GM23338 (cell line): ENCODE data around the gene ERVK3-1. TPM values are rescaled to one million over a fixed set of nuclear protein-coding genes. Genes with fewer than 3 reads are reported as not detected.

Experiments used
- ATAC-seq: fragments of 200-7000 bp; cut with Tn5 transposase; 3 replicates; pipeline ENCODE4 v1.9.1; 2020
- DNase-seq: peaks from one replicate; pipeline ENCODE4 v3.0.0-alpha.2; 2015; ENCODE audit warnings: low spot score
- H2AFZ ChIP-seq: fragments of 200-600 bp; sonication (generic); 2 replicates; pipeline ENCODE4 v1.8.0; 2016; ENCODE audit warnings: antibody characterized with exemption, mild to moderate bottlenecking, moderate library complexity
- H3F3A ChIP-seq: fragments of 200-600 bp; sonication (generic); replicated peaks from 2 replicates; pipeline ENCODE4 v1.8.0; 2017; ENCODE audit warnings: antibody characterized with exemption, mixed run types, low read depth
- H3K27ac ChIP-seq: fragments of 200-600 bp; sonication (generic); 2 replicates; pipeline ENCODE4 v1.6.1; 2016; ENCODE audit warnings: low read depth
- H3K27me3 ChIP-seq: fragments of 200-600 bp; sonication (generic); 2 replicates; pipeline ENCODE4 v1.8.0; 2016; ENCODE audit warnings: mild to moderate bottlenecking, mixed run types, moderate library complexity; ENCODE audit not compliant: insufficient read depth
- H3K36me3 ChIP-seq: fragments of 200-600 bp; sonication (generic); 2 replicates; pipeline ENCODE4 v1.8.0; 2016; ENCODE audit warnings: mild to moderate bottlenecking; ENCODE audit not compliant: insufficient read depth
- H3K4me1 ChIP-seq: fragments of 200-600 bp; sonication (generic); 2 replicates; pipeline ENCODE4 v1.8.0; 2016; ENCODE audit warnings: mild to moderate bottlenecking, moderate library complexity; ENCODE audit not compliant: insufficient read depth
- H3K4me2 ChIP-seq: fragments of 200-600 bp; sonication (generic); 2 replicates; pipeline ENCODE4 v1.7.1; 2017; ENCODE audit warnings: mixed run types
- H3K4me3 ChIP-seq: fragments of 200-600 bp; sonication (generic); 2 replicates; pipeline ENCODE4 v1.6.1; 2016; ENCODE audit warnings: mixed run types
- H3K79me2 ChIP-seq: fragments of 200-600 bp; sonication (generic); replicated peaks from 2 replicates; pipeline ENCODE4 v1.8.0; 2017; ENCODE audit warnings: mild to moderate bottlenecking; ENCODE audit not compliant: insufficient read depth
- H3K9me2 ChIP-seq: fragments of 200-600 bp; sonication (generic); 2 replicates; pipeline ENCODE4 v1.8.0; 2017; ENCODE audit not compliant: insufficient read depth
- H4K20me1 ChIP-seq: fragments of 200-600 bp; sonication (generic); replicated peaks from 2 replicates; pipeline ENCODE4 v1.8.0; 2017; ENCODE audit warnings: mild to moderate bottlenecking; ENCODE audit not compliant: insufficient read depth
- H3K27ac Mint-ChIP-seq: 2 replicates; pipeline ENCODE4 v1.8.0; 2020; ENCODE audit warnings: inconsistent platforms, mild to moderate bottlenecking, moderate library complexity, mixed read lengths
- H3K27me3 Mint-ChIP-seq: 3 replicates; pipeline ENCODE4 v1.8.0; 2022; ENCODE audit warnings: low read depth, mild to moderate bottlenecking, moderate library complexity, mixed read lengths, inconsistent platforms; ENCODE audit not compliant: insufficient read depth, poor library complexity
- H3K36me3 Mint-ChIP-seq: 3 replicates; pipeline ENCODE4 v1.8.0; 2021; ENCODE audit warnings: low read depth, mild to moderate bottlenecking, inconsistent platforms, moderate library complexity, mixed read lengths
- H3K4me1 Mint-ChIP-seq: 3 replicates; pipeline ENCODE4 v1.8.0; 2020; ENCODE audit warnings: mild to moderate bottlenecking, inconsistent platforms, mixed read lengths
- H3K4me3 Mint-ChIP-seq: 3 replicates; pipeline ENCODE4 v1.8.0; 2021; ENCODE audit warnings: moderate library complexity, mild to moderate bottlenecking, inconsistent platforms, mixed read lengths
- H3K9me3 Mint-ChIP-seq: 3 replicates; pipeline ENCODE4 v1.8.0; 2020; ENCODE audit warnings: moderate library complexity, mild to moderate bottlenecking, inconsistent platforms, mixed read lengths
- CREB1 ChIP-seq: fragments of 250-450 bp; sonication (Bioruptor Pico); IDR thresholded peaks from 2 replicates; pipeline ENCODE4 v1.5.0; 2020; ENCODE audit warnings: low read depth, mild to moderate bottlenecking, moderate library complexity
- NANOG ChIP-seq: IDR thresholded peaks from 2 replicates; pipeline ENCODE4 v1.6.1; 2016; ENCODE audit warnings: antibody characterized with exemption, borderline replicate concordance
- POLR2AphosphoS5 ChIP-seq: IDR thresholded peaks from 2 replicates; pipeline ENCODE4 v1.6.1; 2016; ENCODE audit warnings: antibody characterized with exemption, low read depth
- REST ChIP-seq: IDR thresholded peaks from one replicate; pipeline ENCODE4 v1.6.1; 2018; ENCODE audit warnings: antibody characterized with exemption; ENCODE audit not compliant: unreplicated experiment
- STAT1 ChIP-seq: IDR thresholded peaks from one replicate; pipeline ENCODE4 v1.6.1; 2016; ENCODE audit warnings: antibody characterized with exemption; ENCODE audit not compliant: unreplicated experiment
- ZNF114 ChIP-seq: fragments of 250-450 bp; sonication (Bioruptor Pico); IDR thresholded peaks from 2 replicates; pipeline ENCODE4 v1.5.0; 2020; ENCODE audit warnings: mild to moderate bottlenecking, moderate library complexity
- ZNF331 ChIP-seq: fragments of 250-450 bp; sonication (Bioruptor Pico); IDR thresholded peaks from 2 replicates; pipeline ENCODE4 v1.5.0; 2020; ENCODE audit warnings: low read depth, mild to moderate bottlenecking, moderate library complexity
- polyA plus RNA-seq: library from polyadenylated mRNA; unstranded; fragments of >200 nt; fragmentation: Nextera tagmentation; extraction: Ambion mirVana; gene quantifications from 2 replicates; pipeline ENCODE4 v1.2.1, GENCODE V29; 2016
- total RNA-seq: library from RNA; depleted of rRNA; stranded (reverse); fragments of >200 nt; shearing (Covaris generic); gene quantifications from 2 replicates; pipeline ENCODE4 v1.2.3, GENCODE V29; 2014
- TF ChIP-seq, protein P1 (sequence below), 2 experiments: fragments of 200-600 bp in 1 of 2; sonication (generic) in 1 of 2; conservative IDR thresholded peaks; 2 replicates each; pipeline versions ENCODE4 v1.5.1 to v1.6.1; 2016 to 2017; ENCODE audit warnings: antibody characterized with exemption in 2 of 2, low read depth in 2 of 2, mild to moderate bottlenecking in 2 of 2, moderate library complexity in 1 of 2

The ERVK3-1 gene
- total and polyA plus RNA-seq, 2 experiments from 2014 or later, result 34.4 to 66.2 TPM

DNA sequence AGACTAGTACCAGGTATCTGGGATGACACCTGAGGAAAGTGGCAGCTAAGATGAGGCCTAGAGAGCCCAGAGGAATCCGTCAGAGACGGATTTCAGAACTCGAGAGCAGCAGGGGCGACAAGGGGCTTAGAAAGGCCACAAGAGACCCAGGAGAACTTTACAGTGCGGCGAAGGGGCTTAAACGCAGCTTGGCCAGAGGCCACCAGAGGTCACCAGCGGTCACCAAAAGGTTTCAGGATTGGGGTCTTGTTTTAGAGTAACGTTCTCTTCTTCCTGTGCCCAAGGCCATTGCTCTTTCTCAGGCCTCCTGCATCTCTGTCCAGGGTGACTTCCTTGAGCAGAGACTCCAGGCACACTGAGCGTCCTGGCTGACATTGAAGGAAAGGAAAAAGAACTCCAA is 23.8 kb downstream of the ERVK3-1 start:
- peaks cover 10% of the 10 kb centered on the region; the same call in 1 of the 2 replicates for H3K4me1 ChIP-seq
- peaks cover 2% of the 10 kb centered on the region; the same call in 1 of the 3 replicates for H3K4me1 Mint-ChIP-seq
- no peaks in the 10 kb centered on the region for H3K27me3 Mint-ChIP-seq
- no peak overlapping the region for H3K27ac ChIP-seq
- no peak overlapping the region for H3K27ac Mint-ChIP-seq
- 0 out of 2 replicates have a peak, but pooled peaks cover 9% of the 10 kb centered on the region for H3F3A ChIP-seq
- H4K20me1 ChIP-seq, result peaks cover 7% of the 10 kb centered on the region; the same call in 1 of the 2 replicates
- H3K79me2 ChIP-seq, result peaks cover 12% of the 10 kb centered on the region
- 0 out of 3 replicates have a peak overlapping the region, but pooled peaks have one; percentile 22 for H3K4me3 Mint-ChIP-seq
- H2AFZ ChIP-seq, result no peak overlapping the region
- H3K9me2 ChIP-seq, result no peaks in the 10 kb centered on the region
- no peak overlapping the region for H3K4me2 ChIP-seq
- no peaks in the 10 kb centered on the region for H3K36me3 Mint-ChIP-seq
- DNase-seq (peak; percentile 83), ATAC-seq (peak; percentile 9)
- H3K27me3 ChIP-seq, result no peaks in the 10 kb centered on the region
- no peaks in the 10 kb centered on the region; the same call in 2 of the 3 replicates for H3K9me3 Mint-ChIP-seq
- TF ChIP-seq CREB1 (CRISPR knock-in tag) (no peak), ZNF331 (CRISPR knock-in tag) (no peak), STAT1 (no peak)
- TF ChIP-seq, protein P1, sequence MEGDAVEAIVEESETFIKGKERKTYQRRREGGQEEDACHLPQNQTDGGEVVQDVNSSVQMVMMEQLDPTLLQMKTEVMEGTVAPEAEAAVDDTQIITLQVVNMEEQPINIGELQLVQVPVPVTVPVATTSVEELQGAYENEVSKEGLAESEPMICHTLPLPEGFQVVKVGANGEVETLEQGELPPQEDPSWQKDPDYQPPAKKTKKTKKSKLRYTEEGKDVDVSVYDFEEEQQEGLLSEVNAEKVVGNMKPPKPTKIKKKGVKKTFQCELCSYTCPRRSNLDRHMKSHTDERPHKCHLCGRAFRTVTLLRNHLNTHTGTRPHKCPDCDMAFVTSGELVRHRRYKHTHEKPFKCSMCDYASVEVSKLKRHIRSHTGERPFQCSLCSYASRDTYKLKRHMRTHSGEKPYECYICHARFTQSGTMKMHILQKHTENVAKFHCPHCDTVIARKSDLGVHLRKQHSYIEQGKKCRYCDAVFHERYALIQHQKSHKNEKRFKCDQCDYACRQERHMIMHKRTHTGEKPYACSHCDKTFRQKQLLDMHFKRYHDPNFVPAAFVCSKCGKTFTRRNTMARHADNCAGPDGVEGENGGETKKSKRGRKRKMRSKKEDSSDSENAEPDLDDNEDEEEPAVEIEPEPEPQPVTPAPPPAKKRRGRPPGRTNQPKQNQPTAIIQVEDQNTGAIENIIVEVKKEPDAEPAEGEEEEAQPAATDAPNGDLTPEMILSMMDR (conservative IDR thresholded peaks at IDR 0.05; ENCODE audit: low read depth in 2 of 2), result peak; percentile 61 to 76
- H3K36me3 ChIP-seq, result no peaks in the 10 kb centered on the region
- H3K4me3 ChIP-seq, result no peak overlapping the region

- H3K79me2 ChIP-seq, result peaks cover 8% of the 10 kb centered on the region
- H3K4me1 Mint-ChIP-seq, result peaks cover 2% of the 10 kb centered on the region; the same call in 1 of the 3 replicates
- no peaks in the 10 kb centered on the region for H3K9me2 ChIP-seq
- DNase-seq, result peak; percentile 30
- H3K4me3 Mint-ChIP-seq, result no peak overlapping the region
- 0 out of 3 replicates have a peak, but pooled peaks cover 4% of the 10 kb centered on the region for H3K36me3 Mint-ChIP-seq
- no peaks in the 10 kb centered on the region for H3K36me3 ChIP-seq
- ATAC-seq, result no peak
- H3K4me3 ChIP-seq, result no peak overlapping the region
- 0 out of 2 replicates have a peak, but pooled peaks cover 9% of the 10 kb centered on the region for H3F3A ChIP-seq
- H3K27me3 ChIP-seq, result no peaks in the 10 kb centered on the region
- H2AFZ ChIP-seq, result no peak overlapping the region
- TF ChIP-seq ZNF114 (CRISPR knock-in tag) (no peak), CREB1 (CRISPR knock-in tag) (no peak), POLR2AphosphoS5 (no peak), ZNF331 (CRISPR knock-in tag) (no peak), REST (no peak), STAT1 (no peak), NANOG (no peak)
- TF ChIP-seq, protein P1 (conservative IDR thresholded peaks at IDR 0.05; ENCODE audit: low read depth in 2 of 2), result no peak
- H3K27ac Mint-ChIP-seq, result no peak overlapping the region
- H4K20me1 ChIP-seq, result peaks cover 7% of the 10 kb centered on the region; the same call in 1 of the 2 replicates
- H3K27ac ChIP-seq, result no peak overlapping the region
- no peaks in the 10 kb centered on the region for H3K27me3 Mint-ChIP-seq
- peaks cover 10% of the 10 kb centered on the region; the same call in 1 of the 2 replicates for H3K4me1 ChIP-seq
- H3K9me3 Mint-ChIP-seq, result no peaks in the 10 kb centered on the region; the same call in 2 of the 3 replicates
- H3K4me2 ChIP-seq, result no peak overlapping the region
Observed at GRCh38 chr19:58330458-58330857, 25.3 kb downstream of the ERVK3-1 start.
